GM10248 (cell line): ENCODE measurements around the gene OVCA2.

Source experiments
- CTCF ChIA-PET: fragments of 300-600 bp; sonication (Branson Sonifier 250); formaldehyde crosslinking; extraction: SDS; loops from one replicate; lab custom pipeline; 2021; ENCODE audit warnings: antibody characterized with exemption; lab: Yijun Ruan, JAX
- POLR2A ChIA-PET: fragments of 350-650 bp; sonication (Branson Sonifier 250); formaldehyde crosslinking; extraction: SDS; loops from one replicate; lab custom pipeline; 2020; ENCODE audit warnings: antibody characterized with exemption; lab: Yijun Ruan, JAX
- DNase-seq: peaks from one replicate; pipeline ENCODE4 v3.0.0; 2012; ENCODE audit errors: extremely low spot score
- CTCF ChIP-seq: IDR thresholded peaks from 2 replicates; pipeline ENCODE4 v1.5.1; 2012; ENCODE audit warnings: mild to moderate bottlenecking, low read depth; ENCODE audit errors: extremely low read depth, missing control alignments, control extremely low read depth

OVCA2 gene

DNA sequence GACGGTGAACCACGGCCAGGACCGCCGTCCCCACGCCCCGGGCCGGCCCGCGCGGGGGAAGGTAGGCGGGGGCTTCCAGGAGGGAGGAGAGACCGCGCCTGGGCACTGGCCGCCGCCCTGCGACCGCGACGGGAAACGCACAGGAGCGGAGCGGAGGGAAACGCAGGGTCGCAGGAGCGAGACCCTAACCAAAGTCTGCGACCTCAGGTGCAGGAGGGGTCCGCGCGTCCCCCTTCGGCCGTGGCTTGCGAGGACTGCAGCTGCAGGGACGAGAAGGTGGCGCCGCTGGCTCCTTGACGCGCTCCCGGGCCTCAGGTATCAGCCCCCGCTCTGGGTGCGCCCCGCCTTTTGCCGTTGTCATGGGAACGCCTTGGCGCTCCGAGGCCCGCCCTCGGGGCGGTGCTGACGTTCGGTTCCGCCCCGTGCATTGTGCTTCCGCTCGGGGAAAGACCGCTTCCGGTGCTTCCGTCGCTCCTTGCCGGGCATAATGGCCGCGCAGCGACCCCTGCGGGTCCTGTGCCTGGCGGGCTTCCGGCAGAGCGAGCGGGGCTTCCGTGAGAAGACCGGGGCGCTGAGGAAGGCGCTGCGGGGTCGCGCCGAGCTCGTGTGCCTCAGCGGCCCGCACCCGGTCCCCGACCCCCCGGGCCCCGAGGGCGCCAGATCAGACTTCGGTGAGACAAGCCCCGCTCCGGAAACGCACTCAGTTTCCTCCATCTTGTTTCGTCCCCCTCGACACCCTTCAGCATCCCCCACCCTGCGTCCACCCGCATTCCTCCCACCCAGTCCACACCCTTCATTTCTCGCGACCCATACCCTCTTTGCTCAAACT, at the start of gene OVCA2:
Gene OVCA2, plus strand, starts transcription at position 462 of the 829 bp plus-strand sequence. Its CDS starts 26 bp downstream, at position 488.
- POLR2A ChIA-PET = no interaction called here
- CTCF ChIA-PET = interaction anchor here (1.2 to 3.4 kb wide), 7 partner anchors 11 to 351 kb away, joined by 3 to 20 read pairs (median 4); partner anchors contain the start of gene DPH1
- TF ChIP-seq CTCF = peak; percentile 68
- peak; percentile 98 for DNase-seq

- DNase-seq = no peak
- no peak for TF ChIP-seq CTCF
- ChIA-PET POLR2A (no interaction called here), CTCF (interaction anchor here (1.2 kb wide), 1 partner anchor 8 kb away, joined by 3 read pairs; no protein-coding TSS in a partner anchor)
These were observed 49.3 kb upstream of the OVCA2 start for GRCh38 chr17:1992541-1992940.

GRCh38 chr17:1994707-1995106, 47.1 kb upstream of the OVCA2 start:
- TF ChIP-seq CTCF = no peak
- CTCF ChIA-PET = no interaction called here
- DNase-seq = no peak
- POLR2A ChIA-PET = no interaction called here

GRCh38 chr17:1995321-1995892, 46.4 kb upstream of the OVCA2 start:
- CTCF ChIA-PET = no interaction called here
- DNase-seq = no peak

DNA sequence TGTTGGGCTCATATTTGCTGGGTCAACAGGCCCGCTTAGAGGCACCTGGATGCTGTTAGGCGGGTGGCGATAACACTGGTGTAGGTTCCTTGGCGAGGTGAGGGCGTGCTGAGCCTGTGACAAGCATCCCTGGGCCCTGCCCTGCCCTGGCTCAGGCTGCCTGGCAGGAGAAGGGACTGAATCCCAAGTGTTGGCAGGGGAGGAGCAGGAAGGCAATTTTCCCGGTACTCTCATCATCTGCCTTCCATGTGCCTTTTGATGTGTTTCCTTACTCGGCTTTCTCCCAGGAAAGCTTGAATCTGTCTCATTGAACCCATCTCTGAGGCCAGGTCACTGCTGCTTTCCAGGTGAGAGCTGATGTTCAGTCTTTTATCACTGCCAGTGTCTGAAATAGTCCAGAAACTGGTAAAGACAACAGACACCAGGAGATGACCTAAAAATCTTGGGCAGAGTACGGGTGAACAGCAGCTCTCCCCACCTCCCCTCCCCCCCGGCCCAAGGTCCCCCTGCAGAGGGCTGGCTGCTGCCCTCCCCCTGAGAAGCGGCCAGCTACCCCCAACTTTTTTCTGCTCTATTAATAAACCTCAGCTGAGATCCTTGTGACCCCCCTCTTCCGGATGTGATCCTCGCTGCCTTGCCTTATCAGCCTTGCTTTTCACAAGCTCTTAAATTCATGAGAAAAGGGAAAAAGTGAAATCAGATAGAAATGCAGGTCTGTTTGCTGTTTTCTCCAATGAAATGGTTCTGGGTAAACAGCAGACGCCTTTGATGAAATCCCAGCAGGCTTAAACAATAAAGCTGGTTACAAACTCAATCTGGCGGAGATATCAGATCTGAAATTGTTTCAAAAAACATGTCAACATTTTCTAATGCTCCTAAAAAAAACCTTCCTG, 45.7 kb upstream of the OVCA2 start:
- DNase-seq = no peak
- ChIA-PET CTCF (no interaction called here), POLR2A (no interaction called here)
- TF ChIP-seq CTCF = no peak

More at GRCh38 chr17:1995321-1995892, 46.4 kb upstream of the OVCA2 start:
- POLR2A ChIA-PET = no interaction called here
- no peak for TF ChIP-seq CTCF

GRCh38 chr17:1996800-1997288, 45.0 kb upstream of the OVCA2 start:
- CTCF ChIA-PET = no interaction called here
- no peak for DNase-seq
- POLR2A ChIA-PET = no interaction called here

More at GRCh38 chr17:1996800-1997288, 45.0 kb upstream of the OVCA2 start:
- no peak for TF ChIP-seq CTCF
